ENCODE results near the gene PTK7. TPM values are rescaled to one million over a fixed set of nuclear protein-coding genes. Genes with fewer than 3 reads are reported as not detected.

Gene PTK7
- total and polyA plus RNA-seq, 7 donors: 0.17 to 1.6 (median 0.67) TPM

DNA sequence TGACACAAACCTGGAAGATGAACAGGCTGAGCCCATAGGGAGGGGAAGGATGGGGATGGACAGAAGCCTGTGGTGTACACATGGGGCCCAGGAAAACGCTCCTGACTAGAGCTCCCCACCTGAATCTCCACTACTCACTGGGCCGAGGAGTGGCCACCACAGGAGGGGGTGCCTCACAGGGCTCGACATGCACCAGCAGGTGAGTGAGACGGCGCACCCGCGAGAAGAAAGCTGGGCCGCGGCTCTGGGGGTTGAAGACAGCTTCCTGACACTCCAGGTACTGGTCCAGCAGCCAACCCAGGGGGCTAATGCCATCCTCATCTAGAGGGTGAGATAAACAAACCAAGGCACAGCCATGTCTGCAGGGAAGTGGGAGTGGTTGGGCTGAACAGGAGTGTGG is 32.8 kb upstream of the PTK7 start:
- H3K9me3 ChIP-seq: no peaks in the 10 kb centered on the region
- H3K4me1 ChIP-seq: no peaks in the 10 kb centered on the region
- 90 to 96% (median 92%) methylated on average over 9 of the region's 9 CpGs for WGBS, 3 donors
- no peak overlapping the region for H3K27ac ChIP-seq
- H3K27me3 ChIP-seq (ENCODE audit: insufficient read depth in 3 of 3, low read length in 2 of 3): no peaks in the 10 kb centered on the region
- no peak for TF ChIP-seq CTCF (IDR thresholded peaks at IDR 0.05)
- peaks cover 8 to 84% of the 10 kb centered on the region in 2 donors for H3K36me3 ChIP-seq (ENCODE audit: insufficient read depth in 1 of 2, low read depth in 1 of 2)
- ATAC-seq (no peak), DNase-seq (no peak)
- no peak overlapping the region for H3K4me3 ChIP-seq
- intact Hi-C loops (cut with DNase I): no loop called here

DNA sequence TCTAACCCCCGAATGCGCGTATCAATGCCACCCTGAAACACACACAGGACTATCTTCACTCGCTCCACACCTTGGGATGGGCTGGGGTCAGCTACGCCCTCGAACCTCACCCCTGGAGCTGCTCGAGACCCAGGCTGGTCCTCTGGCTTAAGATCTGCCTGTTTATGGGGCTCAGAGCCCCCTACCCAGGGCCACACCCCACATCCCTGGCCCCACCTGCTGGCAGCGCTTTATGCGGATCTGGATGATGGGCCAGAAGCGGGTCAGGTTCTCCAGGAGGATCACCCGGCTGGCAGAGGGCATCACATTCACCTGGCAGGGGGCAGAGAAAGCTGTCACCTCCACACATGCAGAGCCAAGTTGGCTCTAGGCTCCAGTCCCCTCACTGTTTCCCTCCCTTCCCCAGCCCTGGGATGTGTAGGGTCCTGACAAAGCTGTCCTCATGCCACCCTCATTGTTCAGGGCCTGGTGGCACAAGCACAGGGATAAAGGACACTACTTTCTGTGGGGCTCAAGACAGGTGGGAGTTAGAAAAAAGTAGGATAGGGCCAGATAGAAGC is 30.7 kb upstream of the PTK7 start:
- Histone ChIP-seq H3K27me3 (ENCODE audit: insufficient read depth in 3 of 3, low read length in 2 of 3) (no peaks in the 10 kb centered on the region), H3K27ac (no peak overlapping the region), H3K9me3 (no peaks in the 10 kb centered on the region), H3K4me1 (no peaks in the 10 kb centered on the region), H3K4me3 (no peak overlapping the region), H3K36me3 (ENCODE audit: insufficient read depth in 1 of 2, low read depth in 1 of 2) (peaks cover 9 to 88% of the 10 kb centered on the region in 2 donors)
- no peak for DNase-seq
- TF ChIP-seq CTCF (IDR thresholded peaks at IDR 0.05): no peak
- intact Hi-C loops (cut with DNase I): no loop called here
- no peak for ATAC-seq
- 86 to 92% (median 87%) methylated on average over 11 of the region's 11 CpGs for WGBS, 3 donors

DNA sequence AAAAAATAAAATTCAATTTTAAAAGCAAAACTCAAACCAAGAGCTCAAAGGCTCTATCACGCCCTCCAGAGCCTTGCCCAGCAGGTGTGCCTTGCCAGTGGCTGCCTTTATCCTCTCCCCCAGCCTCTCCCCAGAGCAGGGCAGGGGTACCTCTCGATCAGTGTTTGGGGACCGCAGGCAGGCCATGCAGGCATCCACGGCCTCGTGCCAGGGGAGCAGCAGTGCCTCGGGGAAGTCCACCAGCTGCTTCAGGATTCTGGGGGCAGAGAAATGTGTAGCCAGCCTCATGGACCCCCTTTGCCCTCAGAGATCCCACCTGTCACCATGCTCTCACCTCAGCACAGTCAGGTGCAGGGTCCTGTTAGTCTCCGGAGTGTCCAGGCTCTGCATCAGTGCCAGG is 28.1 kb upstream of the PTK7 start:
- Histone ChIP-seq H3K4me1 (no peaks in the 10 kb centered on the region), H3K4me3 (no peak overlapping the region), H3K36me3 (ENCODE audit: insufficient read depth in 1 of 2, low read depth in 1 of 2) (peaks cover 9 to 83% of the 10 kb centered on the region in 2 donors), H3K27ac (no peak overlapping the region), H3K27me3 (ENCODE audit: insufficient read depth in 3 of 3, low read length in 2 of 3) (no peaks in the 10 kb centered on the region), H3K9me3 (no peaks in the 10 kb centered on the region)
- TF ChIP-seq CTCF (IDR thresholded peaks at IDR 0.05): no peak
- no peak for ATAC-seq
- intact Hi-C loops (cut with DNase I): no loop called here
- DNase-seq: no peak
- WGBS, 3 donors: 81 to 89% (median 85%) methylated on average over 7 of the region's 7 CpGs

DNA sequence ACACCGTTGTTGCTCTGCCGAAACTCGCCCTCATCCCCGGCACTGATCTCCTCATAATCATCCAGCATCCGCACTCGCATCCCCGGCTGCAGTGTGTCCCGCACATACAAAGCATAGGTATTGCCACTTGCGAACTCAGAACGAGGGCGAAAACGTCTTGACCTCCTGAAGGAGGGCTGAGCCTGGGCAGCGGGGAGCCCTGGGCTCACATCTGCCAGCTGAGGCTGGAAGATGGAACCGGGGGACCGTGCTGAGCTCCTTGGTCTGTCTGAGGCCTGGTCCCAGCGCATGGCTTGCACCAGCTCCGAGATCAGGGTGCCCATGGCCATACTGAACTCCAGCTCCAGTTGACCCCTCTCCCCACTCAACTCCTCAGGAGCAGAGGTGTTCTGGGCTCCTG is 25.1 kb upstream of the PTK7 start:
- WGBS, 3 donors: 90 to 96% (median 92%) methylated on average over 17 of the region's 17 CpGs

More for the DNA sequence above, 25.1 kb upstream of the PTK7 start:
- DNase-seq: no peak
- H3K4me3 ChIP-seq: no peak overlapping the region
- H3K9me3 ChIP-seq: no peaks in the 10 kb centered on the region
- TF ChIP-seq CTCF (IDR thresholded peaks at IDR 0.05): no peak
- H3K27me3 ChIP-seq (ENCODE audit: insufficient read depth in 3 of 3, low read length in 2 of 3): no peaks in the 10 kb centered on the region
- peaks cover 4% of the 10 kb centered on the region for H3K4me1 ChIP-seq
- H3K36me3 ChIP-seq (ENCODE audit: insufficient read depth in 1 of 2, low read depth in 1 of 2): peaks cover 5 to 68% of the 10 kb centered on the region in 2 donors
- H3K27ac ChIP-seq: no peak overlapping the region
- intact Hi-C loops (cut with DNase I): loop anchor here in 1 of 2 donors (5.0 kb wide), 1 partner anchor 34 kb away; no protein-coding TSS in a partner anchor
- no peak for ATAC-seq

Data from psoas muscle (tissue), 8 donors.